IPS DF 4.7 (cell line): ENCODE measurements around the gene FHOD1.

Experiments
- DNase-seq: peaks from one replicate; pipeline ENCODE4 v3.0.0-alpha.2; 2013; ENCODE audit warnings: low spot score; ENCODE audit errors: extremely low read depth

The FHOD1 gene

DNA sequence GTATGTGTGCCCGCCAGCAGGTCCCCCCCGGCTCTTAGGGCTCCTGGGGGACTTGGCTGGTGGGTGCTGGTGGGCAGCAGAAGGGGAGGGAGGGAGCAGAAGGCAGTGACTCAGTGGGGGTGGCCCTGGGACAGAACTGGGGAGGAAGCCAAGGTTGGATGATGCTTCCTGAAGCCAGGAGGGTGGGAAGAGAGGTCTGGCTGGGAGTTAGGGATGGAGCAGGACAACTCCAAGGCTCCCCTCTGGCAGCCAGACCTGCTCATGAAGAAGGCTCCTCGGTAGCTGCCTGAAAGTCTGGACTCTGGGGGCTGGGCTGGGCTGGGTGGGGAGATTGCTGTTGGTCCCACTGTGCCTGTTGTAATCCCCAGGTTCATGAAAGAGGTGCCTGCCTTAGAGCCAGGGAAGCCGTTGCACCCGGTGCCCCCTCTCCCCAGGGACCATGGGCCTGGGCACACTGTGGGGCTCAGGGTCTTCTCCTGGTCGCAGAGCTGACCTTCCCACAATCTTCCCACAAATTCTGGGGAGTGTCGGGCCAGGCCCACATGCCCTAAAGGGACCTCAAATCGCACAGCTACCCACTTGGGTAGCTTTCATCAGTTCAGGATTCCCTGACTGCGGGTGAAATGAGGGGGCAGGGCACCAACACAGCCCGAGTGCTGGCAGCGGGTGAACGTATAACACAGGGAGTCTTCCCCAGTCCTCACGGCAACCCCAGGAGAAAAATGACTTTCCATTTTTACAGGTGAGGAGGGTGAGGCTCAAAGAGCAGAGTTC lies 30.9 kb upstream of the FHOD1 start:
- DNase-seq, result no peak

DNA sequence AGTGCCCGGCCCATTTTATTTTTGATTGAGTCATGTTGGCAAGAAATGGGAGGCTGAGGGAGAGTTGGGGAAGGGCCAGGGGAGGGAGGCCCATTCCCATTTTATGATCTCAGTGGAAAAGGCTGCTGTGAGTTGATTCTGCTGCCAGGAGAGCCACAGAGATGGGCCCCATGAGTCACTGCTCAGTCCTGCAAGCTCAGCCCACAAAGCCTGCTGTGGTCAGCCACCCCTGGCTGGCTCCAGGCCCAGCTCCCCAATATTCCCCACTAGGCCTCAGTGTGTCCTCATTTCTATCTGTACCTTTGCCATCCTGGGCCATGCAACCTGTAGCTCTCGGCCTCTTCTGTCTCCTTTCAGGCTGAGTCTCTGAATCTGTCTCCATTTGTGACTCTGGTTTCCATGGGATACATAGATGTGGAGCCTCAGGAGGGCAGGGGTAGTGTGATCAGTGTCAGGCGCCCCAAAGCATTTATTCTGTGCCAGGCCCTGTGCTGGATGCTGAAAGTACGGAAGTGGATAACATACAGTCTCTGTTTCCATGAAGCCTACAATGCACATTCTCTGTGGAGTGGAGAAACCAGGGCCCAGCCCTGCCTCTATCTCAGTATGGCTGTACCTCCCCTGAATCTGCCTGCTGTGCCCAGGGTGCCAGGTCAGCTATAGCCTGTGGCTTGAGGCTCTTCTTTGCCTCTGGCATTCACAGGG lies 30.2 kb upstream of the FHOD1 start:
- no peak for DNase-seq

DNA sequence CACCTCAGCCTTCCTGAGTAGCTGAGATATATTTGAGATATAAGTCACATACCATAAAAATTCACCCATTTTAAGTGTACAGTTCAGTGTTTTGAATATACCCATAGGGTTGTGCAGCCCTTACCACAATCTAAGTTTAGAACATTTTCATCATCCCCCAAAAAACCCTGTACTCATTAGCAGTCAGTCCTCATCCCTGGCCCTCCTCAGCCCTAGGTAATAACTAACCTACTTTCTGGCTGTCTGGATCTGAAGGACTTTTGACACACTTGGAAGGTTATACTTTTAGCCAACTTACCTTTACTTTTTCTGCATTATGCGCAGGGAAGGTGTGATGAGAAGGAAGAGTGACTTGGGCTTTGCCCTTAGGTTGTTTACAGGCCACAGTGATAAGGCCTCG lies 28.0 kb upstream of the FHOD1 start:
- no peak for DNase-seq

DNA sequence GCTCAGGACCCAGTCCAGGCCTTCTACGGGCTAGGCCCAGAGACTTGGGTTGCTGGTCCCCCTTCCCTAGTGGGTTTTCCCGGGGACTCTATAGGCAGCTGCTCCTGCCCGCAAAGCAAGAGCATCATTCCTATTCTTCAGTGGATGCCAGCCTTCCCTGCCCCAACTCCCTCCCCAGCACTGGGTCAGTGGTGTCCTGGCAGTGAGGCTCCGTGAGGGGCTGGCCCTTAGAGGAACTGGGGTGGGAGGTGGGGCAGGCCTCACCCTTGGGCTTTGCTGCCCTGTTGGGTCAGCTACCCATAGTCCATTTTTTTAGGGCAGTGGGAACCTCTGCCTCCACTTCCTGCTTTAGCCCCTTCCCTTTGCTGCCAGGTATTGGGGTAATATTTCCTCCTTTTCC lies 24.2 kb upstream of the FHOD1 start:
- DNase-seq, result no peak

DNA sequence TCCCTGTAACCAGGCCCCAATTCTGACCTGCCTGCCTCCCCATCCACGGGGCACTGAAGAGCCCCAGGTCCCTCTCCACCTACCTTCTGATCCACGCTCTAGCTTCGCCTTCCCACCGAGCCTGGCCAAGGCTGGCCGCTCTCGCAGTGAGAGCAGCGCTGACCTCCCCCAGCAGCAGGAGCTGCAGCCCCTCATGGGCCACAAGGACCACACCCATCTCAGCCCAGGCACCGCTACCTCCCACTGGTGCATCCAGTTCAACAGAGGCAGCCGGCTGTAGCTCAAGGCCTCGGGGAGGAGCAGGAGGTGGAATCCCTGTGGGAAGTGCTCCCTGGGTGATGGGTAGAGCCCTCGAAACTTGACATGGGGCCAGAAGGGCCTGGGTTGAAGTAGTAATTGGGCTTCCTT lies 23.7 kb upstream of the FHOD1 start:
- no peak for DNase-seq

DNA sequence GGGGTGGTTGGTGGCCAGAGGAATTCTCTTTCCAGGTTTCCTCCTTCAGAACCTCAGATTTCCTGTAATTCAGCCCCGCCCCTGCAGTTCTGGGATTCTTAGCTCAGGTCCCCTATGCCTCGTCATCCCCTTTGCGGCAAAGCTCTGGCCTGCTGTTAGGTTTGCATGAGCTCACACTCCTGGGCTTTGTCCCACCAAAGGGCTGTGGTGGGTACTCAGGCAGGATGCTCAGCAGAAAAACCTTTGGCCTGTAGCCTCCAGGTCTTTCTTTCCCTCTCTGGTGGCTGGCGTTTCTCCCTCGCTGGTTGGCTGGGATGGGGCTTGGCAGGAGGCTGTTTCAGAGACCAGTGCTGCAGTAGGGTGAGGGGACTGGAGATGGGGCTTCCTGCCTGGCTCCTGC lies 22.5 kb upstream of the FHOD1 start:
- DNase-seq, result no peak

DNA sequence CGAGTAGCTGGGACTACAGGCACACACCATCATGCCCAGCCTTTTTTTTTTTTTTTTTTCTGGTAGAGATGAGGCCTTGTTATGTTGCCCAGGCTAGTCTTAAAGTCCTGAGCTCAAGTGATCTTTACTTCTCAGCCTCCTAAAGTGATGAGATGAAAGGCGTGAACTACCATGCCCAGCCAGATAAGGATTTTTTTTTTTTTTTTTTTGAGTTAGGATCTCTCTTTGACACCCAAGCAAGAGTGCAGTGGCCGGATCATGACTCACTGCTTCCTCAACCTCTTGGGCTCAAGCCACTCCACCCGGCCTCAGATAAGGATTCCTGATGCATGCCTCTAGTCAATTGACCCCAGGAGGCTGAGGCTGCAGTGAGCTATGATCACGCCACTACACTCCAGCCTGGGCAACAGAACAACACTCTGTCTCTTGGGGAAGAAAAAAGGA lies 20.9 kb upstream of the FHOD1 start:
- DNase-seq, result no peak

DNA sequence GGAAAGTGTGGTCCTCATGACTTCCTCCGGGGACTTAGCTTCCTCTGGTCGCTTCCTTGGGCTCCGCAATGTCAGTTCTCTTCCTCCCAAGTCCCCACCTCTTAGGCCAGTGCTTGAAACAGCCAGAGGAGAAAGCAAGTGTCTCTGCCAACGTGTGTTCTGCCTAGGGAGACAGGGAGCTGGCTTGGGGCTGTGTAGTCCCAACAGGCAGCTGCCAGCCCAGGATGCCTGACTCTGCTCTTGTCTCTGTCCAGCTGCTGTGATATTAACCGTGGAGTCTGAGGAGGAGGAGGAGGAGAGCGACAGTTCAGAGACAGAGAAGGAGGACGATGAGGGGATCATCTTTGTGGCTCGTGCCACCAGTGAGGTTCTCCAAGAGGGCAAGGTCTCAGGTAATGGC lies 18.6 kb upstream of the FHOD1 start:
- no peak for DNase-seq

DNA sequence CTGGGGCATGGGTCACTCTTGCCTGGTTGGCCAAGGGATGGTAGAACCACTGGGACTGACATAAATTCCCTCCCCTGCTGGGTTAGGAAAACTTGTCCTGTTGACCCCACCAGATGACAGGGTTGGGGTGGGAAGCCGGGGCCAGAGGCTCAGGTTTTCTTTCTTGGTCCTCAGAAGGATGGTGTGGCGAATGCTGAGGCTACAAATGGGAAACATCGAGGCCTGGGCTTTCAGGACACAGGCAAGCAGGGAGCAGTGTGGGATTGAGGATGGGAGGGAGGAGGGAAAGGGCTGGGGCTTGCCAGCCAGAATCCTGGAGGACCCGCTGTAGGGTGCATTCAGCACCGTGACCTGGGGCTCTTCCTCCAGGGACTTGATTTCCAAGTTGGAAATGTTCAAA lies 17.6 kb upstream of the FHOD1 start:
- DNase-seq, result no peak

DNA sequence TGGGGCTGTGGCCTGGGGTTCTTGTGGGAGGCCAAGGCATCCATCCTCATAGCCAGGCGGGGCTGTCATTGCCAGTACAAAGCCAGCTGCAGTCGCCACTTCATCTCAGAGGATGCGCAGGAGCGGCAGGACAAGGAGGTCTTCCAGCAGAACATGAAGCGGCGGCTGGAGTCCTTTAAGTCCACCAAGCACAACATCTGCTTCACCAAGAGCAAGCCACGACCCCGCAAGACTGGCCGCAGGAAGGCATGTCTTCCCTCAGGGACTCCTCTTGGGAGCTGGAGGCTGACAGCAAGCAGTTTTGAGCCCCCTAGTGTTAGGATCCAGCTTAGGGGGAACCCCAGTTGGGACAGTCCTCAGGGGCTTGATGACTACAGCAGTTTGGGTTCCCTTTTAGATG lies 17.0 kb upstream of the FHOD1 start:
- DNase-seq, result no peak

DNA sequence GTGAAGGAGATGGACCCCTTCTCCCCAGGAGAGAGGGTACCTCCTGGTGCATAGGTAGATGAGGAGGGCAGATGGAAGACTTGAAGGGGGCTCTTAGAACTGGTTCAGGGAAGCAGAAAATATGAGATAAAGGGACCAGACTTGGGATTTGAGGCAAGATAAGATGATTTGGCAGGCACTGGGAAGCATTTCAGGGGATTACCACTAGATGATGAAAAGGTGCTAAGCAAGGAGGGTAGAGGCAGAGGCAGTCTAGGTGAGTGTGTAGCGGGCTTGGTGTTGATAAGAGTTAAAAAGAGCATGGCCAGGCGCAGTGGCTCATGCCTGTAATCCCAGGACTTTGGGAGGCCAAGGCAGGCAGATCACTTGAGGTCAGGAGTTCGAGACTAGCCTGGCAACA lies 15.9 kb upstream of the FHOD1 start:
- DNase-seq, result no peak

DNA sequence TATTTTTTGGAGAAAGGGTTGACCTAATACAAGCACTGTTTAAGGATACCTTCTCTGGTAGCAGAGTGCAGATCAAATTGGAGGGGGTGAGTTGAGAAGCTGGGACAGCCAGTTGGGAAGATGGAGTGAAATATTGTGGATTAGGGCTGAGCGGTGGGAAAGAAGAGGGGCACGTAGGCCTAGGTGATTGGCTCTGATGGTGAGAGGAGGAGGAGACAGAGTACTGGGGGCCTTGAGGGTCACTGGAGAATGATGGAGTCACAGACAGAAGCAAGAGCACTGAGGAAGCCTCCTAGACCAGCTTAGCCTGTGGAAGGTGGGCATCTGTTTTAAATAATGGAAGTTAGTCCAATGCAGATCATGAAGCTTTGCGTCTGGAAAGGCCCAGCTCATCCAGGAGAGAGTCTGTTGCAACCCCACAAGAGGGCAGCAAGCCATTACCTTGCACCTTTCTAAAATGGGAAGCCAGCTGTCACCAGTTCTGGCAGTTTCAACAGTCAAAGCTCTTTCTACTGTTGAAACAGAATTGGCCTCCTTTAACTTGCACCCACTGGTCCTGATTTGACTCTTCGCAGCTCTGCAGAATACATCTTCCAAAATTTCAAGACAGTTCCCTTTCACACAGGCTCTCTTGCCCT lies 13.3 kb upstream of the FHOD1 start:
- DNase-seq, result no peak

DNA sequence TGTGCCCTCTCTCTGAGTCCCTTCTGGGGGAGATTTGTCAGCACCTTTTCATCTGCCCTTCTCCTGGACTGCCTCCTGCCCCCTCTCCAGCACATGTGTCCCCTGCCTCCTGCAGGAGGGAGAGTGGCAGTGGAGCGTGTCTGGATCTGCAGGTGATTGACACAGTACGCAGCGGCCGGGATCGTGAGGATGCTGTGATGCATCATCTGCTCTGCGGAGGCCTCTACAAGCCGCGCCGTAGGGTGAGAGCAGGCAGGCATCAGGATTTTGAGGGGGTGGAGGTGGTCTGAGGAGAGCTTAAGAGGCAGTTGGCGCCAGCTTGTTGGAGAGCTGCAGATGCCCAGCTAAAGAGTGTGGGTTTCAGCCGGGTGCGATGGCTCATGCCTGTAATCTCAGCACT lies 12.4 kb upstream of the FHOD1 start:
- DNase-seq, result no peak

DNA sequence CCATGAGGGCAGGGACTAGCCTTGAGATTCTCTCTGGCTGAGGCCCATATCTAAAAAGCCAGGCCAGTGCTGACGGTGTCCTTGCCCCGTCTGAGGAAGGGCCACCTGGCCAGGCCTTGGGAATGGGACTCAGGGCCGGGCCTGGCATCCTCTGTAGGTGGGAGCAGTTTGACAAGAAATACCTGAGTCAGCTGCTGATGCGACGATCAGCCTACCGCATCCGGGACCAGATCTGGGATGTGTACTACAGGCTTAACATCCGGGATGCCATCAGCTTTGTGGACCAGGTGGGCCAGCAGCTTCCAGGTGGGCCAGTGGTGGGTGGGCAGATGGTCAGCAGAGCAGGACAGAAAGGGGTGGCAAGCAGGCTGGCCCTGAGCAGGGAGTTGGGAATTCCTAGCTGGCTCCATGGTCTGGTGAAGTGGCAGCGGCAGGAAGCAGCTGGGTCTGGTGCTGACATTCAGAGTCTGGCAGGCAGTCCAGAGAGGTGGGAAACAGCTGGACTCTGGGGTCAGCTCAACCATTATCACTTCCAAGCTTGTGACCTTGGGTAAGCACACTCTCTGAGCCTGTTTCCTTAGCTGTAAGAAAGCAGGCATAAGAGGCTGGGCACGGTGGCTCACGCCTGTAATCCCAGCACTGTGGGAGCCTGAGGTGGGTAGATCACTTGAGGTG lies 11.0 kb upstream of the FHOD1 start:
- DNase-seq, result no peak

DNA sequence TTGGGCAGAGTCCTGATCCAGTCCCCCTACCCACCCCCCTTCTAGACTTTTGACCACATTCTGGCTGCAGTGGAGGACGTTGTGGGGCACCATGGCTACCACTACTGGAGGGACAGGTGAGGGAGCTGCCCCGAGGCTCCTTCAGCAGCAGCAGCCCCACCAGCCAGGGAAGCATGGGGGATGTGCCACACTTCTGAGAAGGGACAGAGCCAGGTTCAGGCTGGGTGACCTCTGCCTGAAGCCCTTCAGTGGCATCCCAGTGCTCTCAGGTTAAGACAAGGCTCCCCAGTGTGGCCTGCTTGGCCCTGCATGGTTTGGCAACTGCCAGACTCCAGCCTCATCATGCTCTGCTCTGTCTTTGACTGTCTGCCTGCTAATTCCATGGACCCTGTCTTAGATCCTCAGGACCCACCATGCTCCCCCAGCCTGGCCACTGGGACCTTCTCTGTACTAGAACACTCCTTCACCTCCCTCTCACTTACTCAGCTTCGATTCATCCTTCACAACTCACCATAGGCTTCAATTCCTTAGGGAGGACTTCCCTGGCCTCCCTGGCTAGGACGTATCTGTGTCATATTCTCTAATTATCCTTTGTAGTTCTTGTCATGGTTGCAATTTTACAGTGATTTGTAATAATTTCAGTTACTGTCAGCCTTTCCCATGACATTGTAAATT lies 10.3 kb upstream of the FHOD1 start:
- no peak for DNase-seq

DNA sequence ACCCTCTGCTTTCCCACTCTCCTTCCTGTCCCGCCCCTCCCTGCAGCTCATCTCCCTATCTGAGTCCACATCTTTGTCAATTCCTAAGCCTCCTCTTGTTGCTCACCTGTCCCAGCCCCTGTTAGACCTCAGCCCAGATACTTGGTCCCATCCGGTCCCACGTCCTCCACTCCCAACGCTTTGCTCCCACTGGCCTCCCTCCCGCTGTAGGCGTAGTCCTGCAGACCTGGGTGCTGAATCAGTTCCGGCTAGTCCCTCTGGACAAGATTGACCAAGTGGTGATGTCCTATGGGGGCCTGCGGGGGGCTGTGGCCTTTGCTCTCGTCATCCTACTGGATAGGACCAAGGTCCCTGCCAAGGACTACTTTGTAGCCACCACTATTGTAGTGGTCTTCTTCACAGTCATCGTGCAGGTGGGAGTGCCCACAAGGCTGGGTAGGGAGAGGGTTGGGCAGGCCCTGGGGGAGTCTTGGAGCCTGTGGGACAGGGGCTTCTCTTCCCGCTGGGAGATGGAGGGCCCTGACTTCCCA lies 9.5 kb upstream of the FHOD1 start:
- no peak for DNase-seq

DNA sequence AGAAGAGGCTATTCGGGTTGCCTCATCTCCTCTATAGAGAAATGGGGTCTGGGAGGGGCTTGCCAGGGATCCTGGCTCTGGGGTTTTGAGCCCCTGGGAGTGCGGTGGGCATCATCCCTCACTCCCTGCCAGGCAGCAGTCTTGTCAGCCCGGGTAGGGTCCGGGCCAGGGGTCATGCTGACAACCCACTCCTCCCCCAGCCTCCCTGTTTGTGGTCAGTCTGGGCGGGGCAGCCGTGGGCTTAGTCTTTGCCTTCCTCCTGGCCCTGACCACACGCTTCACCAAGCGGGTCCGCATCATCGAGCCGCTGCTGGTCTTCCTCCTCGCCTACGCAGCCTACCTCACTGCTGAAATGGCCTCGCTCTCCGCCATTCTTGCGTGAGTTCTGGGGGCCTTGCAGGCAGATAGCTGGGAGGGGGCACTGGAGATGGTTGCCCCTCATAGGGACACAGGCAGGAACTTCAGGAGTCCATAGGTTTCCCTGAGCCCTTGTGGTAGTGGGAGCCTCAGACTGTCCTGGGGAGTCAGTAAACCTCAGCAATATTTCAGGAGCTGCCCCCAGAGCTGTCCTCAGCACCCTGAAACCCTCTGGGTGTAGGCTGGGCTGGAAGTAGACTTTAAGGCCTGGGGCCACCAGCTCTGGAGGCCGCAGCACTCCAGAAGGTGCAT lies 8.4 kb upstream of the FHOD1 start:
- DNase-seq, result no peak

DNA sequence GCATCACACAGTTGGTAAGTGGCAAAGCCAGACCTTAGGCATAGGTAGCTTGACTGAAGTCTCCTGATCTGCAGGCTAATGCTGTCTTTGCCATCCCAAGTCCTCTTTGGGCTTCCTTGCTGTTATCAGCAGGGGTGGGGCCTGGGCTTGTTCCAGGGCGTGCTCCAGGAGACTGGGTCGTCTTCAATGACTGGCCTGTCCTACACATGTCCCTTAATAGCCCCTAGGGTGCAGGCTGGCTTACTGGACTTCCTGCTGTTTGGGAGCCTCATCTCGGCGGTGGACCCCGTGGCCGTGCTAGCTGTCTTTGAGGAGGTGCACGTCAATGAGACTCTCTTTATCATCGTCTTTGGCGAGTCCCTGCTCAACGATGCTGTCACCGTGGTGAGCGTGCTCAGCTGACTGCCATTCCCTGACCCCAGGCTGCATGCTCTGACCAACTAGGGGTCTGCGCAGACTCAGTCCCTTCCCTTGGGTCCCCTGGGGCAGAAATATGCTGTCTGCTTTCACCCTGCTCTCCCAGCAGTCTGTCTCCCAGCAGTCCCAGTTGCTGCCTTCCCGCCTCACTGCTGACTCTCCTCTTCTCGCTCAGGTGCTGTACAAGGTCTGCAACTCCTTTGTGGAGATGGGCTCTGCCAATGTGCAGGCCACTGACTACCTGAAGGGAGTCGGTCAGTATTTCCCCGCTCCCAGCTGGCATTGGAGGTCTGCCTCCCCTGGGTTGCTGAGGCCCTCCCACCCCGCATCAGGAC lies 7.7 kb upstream of the FHOD1 start:
- no peak for DNase-seq

DNA sequence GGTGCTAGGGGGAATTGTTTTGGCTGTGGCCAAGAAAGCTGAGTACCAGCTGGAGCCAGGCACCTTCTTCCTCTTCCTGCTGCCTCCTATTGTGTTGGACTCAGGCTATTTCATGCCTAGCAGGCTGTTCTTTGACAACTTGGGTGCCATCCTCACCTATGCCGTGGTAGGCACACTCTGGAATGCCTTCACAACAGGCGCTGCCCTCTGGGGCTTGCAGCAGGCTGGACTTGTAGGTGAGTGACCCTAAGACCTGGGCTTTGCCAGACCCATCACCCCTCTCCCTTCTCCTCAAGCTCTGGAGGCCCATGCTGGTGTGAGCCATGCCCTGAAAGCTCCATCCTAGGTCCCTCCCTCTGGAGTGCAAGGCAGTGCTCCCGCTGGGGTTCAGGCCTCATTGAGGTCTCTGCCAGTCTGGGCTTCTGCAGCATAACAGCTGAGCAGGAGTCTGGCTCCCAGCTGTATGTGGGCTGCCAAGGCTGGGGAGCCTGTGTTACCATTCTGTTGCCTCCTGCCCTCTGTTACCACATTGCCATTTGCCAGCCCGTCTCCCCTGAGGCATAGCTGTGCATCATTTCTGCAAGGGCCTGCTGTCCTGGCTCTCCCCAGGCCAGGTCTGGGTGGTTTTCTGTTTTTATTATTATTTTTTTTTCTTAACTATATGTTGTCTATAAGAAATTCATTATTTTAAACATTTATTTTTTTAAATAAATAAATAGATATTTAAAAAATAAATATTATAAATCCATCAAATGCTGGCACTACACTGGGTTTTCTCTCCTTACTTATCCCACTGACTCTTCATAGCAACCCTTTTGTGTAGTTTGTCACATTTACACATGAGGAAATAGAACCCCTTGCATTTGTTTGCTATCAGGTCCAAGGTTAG lies 5.6 kb upstream of the FHOD1 start:
- no peak for DNase-seq
